Gastrocnemius medialis (tissue), 4 donors: ENCODE measurements around the gene CD7. TPM values are rescaled to one million over a fixed set of nuclear protein-coding genes. Genes with fewer than 3 reads are reported as not detected.
A peak's percentile ranks its signal among the peaks of the same experiment; 100 is the strongest.

Source experiments
- ATAC-seq, 2 donors: fragments of 150-250 bp; one replicate each; pipeline ENCODE4 v1.9.1; 2016
- DNase-seq, 2 donors: peaks; one replicate each; pipeline ENCODE4 v3.0.0-alpha.2; 2019
- H3K27ac ChIP-seq, 4 donors: fragments of 200-600 bp; sonication (generic); 1 replicate in 1 of 4; 2 replicates in 3 of 4; pipeline ENCODE4 v1.5.1; 2016 to 2018; ENCODE audit warnings: mild to moderate bottlenecking in 2 of 4, moderate library complexity in 1 of 4
- H3K27me3 ChIP-seq, 3 donors: fragments of 200-600 bp; sonication (generic) in 2 of 3; 1 replicate in 1 of 3; 2 replicates in 2 of 3; pipeline versions ENCODE4 v1.5.1 to v1.6.0; 2016 to 2019; ENCODE audit warnings: mild to moderate bottlenecking in 1 of 3, moderate library complexity in 1 of 3
- H3K36me3 ChIP-seq, 2 donors: fragments of 200-600 bp; sonication (generic) in 1 of 2; one replicate each; pipeline ENCODE4 v1.5.1; 2017 to 2018
- H3K4me1 ChIP-seq, 2 donors: fragments of 200-600 bp; sonication (generic) in 1 of 2; one replicate each; pipeline ENCODE4 v1.5.1; 2016 to 2017; ENCODE audit warnings: mild to moderate bottlenecking in 2 of 2
- H3K4me3 ChIP-seq, 4 donors: fragments of 200-600 bp; sonication (generic) in 3 of 4; 1 replicate in 1 of 4; 2 replicates in 3 of 4; pipeline ENCODE4 v1.5.1; 2016 to 2019; ENCODE audit warnings: mild to moderate bottlenecking in 2 of 4
- H3K9me3 ChIP-seq, 3 donors: fragments of 200-600 bp; sonication (generic) in 2 of 3; 1 replicate in 1 of 3; 2 replicates in 2 of 3; pipeline ENCODE4 v1.5.1; 2016 to 2019
- POLR2A ChIP-seq, 2 donors: fragments of 450-650 bp; IDR thresholded peaks; one replicate each; pipeline ENCODE4 v1.6.1; 2017; ENCODE audit warnings: antibody characterized with exemption in 2 of 2, mild to moderate bottlenecking in 2 of 2, moderate library complexity in 2 of 2
- in situ Hi-C, 4 donors: fragments of 200-750 bp; cut with MboI; loops; one replicate each; pipeline versions ENCODE4 v1.15.0 to v1.8.0; 2017; ENCODE audit warnings: low sequenced_read_pairs in 4 of 4
- intact Hi-C: fragments of 100-400 bp; cut with DNase I; formaldehyde crosslinking; loops from one replicate; pipeline ENCODE4 v1.15.1; 2023; ENCODE audit warnings: low total_unique reads
- total RNA-seq, 4 donors: library from RNA; depleted of rRNA; stranded (reverse); fragments of >200 nt; gene quantifications; one replicate each; pipeline versions ENCODE4 v1.1.0 to v1.2.3, GENCODE V29; 2016
- TF ChIP-seq, protein P1 (sequence below), 5 experiments: fragments of 450-650 bp in 3 of 5; fragments of 200-600 bp in 2 of 5; sonication (generic) in 2 of 5; IDR thresholded peaks in 4 of 5; conservative IDR thresholded peaks in 1 of 5; 1 replicate in 4 of 5; 2 replicates in 1 of 5; pipeline ENCODE4 v1.5.1; 2016 to 2019; ENCODE audit warnings: antibody characterized with exemption in 5 of 5, mild to moderate bottlenecking in 3 of 5, moderate library complexity in 3 of 5

Gene CD7
- total RNA-seq, 4 donors from 2014 or later = 1.7 TPM; not detected in 3

DNA sequence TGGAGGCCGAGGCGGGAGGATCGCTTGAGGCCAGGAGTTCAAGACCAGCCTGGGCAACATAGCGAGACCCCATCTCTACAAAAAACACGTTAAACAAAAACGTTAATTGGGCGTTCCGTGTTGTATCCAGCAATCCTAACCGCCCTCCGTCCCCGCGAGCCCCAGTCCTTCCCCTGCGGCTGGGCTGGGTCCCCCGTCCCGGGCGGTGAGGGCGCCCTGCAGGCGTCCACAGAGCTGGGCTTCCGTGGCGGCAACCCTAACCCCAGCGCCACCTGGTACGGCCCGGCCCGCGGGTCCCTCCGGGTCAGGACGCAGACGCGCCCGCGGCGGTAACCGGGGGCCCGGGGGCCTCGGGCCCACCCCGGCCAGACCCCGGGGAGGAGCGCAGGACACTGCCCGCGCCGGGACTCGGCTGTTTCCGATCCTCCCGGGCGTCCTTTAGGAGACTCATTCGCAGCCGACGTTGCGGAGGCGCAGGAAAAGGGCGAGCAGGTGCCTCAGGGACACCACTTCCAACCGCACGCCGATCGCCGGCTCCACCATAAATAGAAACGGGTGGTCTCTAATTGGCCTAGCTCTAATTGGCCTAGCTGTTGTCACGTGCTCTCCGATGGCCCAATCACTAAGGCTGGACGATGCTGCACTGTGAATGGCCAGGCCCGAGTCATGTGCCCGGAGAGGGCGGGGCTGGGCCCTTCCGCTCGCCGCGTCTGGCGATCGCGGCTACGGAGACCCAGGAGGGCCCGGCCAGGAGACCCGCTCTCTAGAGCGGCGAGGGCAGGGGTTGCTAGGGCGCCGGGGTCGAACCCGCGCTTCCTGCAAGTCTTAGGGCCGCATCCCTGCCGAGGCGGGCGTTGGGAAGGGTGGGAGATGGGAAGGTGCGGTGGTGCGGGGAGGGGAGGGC lies 24.9 kb downstream of the CD7 start:
- Histone ChIP-seq H3K4me1 (peaks cover 44 to 48% of the 10 kb centered on the region in 2 donors), H3K9me3 (no peaks in the 10 kb centered on the region), H3K4me3 (peak overlapping the region; percentile 78 to 97 (median 91)), H3K27me3 (no peaks in the 10 kb centered on the region), H3K36me3 (no peaks in the 10 kb centered on the region), H3K27ac (peak overlapping the region; percentile 98 to 99 (median 98))
- TF ChIP-seq POLR2A (IDR thresholded peaks at IDR 0.05) = peak; percentile 99 to 100
- TF ChIP-seq, protein P1, sequence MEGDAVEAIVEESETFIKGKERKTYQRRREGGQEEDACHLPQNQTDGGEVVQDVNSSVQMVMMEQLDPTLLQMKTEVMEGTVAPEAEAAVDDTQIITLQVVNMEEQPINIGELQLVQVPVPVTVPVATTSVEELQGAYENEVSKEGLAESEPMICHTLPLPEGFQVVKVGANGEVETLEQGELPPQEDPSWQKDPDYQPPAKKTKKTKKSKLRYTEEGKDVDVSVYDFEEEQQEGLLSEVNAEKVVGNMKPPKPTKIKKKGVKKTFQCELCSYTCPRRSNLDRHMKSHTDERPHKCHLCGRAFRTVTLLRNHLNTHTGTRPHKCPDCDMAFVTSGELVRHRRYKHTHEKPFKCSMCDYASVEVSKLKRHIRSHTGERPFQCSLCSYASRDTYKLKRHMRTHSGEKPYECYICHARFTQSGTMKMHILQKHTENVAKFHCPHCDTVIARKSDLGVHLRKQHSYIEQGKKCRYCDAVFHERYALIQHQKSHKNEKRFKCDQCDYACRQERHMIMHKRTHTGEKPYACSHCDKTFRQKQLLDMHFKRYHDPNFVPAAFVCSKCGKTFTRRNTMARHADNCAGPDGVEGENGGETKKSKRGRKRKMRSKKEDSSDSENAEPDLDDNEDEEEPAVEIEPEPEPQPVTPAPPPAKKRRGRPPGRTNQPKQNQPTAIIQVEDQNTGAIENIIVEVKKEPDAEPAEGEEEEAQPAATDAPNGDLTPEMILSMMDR (IDR thresholded peaks at IDR 0.05 in 4 of 5, conservative IDR thresholded peaks at IDR 0.05 in 1 of 5) = peak in 1 of 5 experiments; percentile 14
- in situ Hi-C loops (no loop called here), intact Hi-C loops (loop anchor here (1.0 kb wide), 2 partner anchors 19 to 50 kb away; partner anchors contain the start of gene CSNK1D)
- ATAC-seq (peak; percentile 81 to 87), DNase-seq (peak; percentile 98 to 99)

DNA sequence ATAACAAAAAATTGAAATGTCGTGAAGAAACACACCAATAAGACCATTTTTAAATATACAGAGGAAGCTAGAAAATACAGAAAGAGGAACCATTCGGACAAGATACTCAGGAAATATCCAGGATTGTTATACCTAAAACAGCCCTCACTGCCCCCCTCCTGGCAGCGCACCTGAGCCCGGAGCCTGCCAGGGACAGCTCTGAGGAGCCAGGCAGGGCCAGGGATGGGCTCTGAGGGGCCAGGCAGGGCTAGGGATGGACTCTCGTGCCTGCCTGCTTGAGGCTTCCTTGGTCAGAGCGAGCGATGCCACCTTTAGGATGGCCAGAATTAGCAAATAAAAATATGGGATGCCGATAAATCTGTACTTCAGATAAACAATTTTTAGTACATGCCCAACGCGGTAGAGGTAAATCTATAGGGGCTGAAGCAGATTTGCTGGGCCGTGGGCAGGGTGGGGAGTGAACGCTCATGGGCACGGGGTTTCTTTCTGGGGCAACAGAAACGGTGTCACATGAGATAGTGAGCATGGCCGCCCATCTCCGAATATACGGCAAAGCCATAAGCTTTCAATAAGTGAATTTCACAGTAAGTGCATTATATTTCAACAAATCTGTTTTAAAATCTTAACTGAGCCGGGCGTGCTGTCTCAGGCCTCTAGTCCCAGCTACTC lies 25.7 kb downstream of the CD7 start:
- intact Hi-C loops = loop anchor here (1.0 kb wide), 2 partner anchors 18 to 49 kb away; partner anchors contain the start of gene CSNK1D
- in situ Hi-C loops = no loop called here
- Histone ChIP-seq H3K36me3 (no peaks in the 10 kb centered on the region), H3K4me1 (peaks cover 41 to 43% of the 10 kb centered on the region in 2 donors), H3K9me3 (no peaks in the 10 kb centered on the region), H3K4me3 (peak overlapping the region; percentile 78 to 97 (median 91)), H3K27me3 (no peaks in the 10 kb centered on the region), H3K27ac (peak overlapping the region; percentile 98 to 99 (median 98))
- no peak for DNase-seq
- TF ChIP-seq, protein P1 (IDR thresholded peaks at IDR 0.05 in 4 of 5, conservative IDR thresholded peaks at IDR 0.05 in 1 of 5) = no peak
- TF ChIP-seq POLR2A (IDR thresholded peaks at IDR 0.05) = no peak
- no peak for ATAC-seq

DNA sequence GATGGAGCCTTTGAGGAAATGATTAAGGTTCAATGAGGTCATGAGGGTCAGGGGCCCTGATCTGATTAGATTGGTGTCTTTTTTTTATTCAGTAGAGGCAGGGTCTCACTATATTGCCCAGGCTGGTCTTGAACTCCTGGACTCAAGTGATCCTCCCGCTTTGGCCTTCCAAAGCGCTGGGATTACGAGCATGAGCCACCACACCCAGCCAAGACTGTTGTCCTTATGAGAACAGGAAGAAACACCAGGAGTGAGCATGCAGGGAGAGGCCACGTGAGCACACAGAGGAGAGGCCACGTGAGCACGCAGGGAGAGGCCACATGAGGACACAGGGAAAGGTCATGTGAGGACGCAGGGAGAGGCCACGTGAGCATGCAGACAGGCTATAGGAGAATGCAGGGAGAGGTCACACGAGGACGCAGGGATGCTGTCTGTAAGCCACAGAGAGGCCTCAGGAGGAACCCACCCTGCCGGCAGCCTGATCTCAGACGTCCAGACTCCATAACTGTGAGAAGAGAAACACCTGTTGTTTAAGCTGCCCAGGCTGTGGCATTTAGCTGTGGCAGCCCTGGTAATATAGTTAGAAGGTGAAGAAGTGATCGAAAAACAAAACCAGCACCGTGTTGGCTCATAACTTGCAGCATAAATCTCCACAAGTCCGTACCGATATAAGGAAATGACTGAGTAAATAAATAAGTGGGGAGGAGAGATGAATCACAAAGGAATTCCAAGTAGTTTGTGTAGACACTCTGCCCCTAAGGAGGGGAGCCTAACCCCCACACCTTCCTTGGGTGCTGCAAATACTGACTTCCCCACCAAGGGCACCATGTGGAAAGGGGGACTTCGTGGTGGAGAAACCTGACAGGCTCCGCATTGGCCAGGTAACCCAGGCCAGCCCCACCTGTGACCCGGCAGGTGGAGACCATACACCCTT lies 29.3 kb downstream of the CD7 start:
- peak; percentile 33 to 48 for ATAC-seq
- intact Hi-C loops = no loop called here
- H3K27me3 ChIP-seq = no peaks in the 10 kb centered on the region
- peaks cover 15 to 20% of the 10 kb centered on the region in 2 donors for H3K4me1 ChIP-seq
- H3K4me3 ChIP-seq = no peak overlapping the region
- H3K9me3 ChIP-seq = no peaks in the 10 kb centered on the region
- in situ Hi-C loops = no loop called here
- TF ChIP-seq POLR2A (IDR thresholded peaks at IDR 0.05) = peak in 1 of 2 donors; percentile 28
- TF ChIP-seq, protein P1 (IDR thresholded peaks at IDR 0.05 in 4 of 5, conservative IDR thresholded peaks at IDR 0.05 in 1 of 5) = no peak
- DNase-seq = peak; percentile 55 to 91
- no peaks in the 10 kb centered on the region for H3K36me3 ChIP-seq
- peak overlapping the region; percentile 54 to 86 (median 75) for H3K27ac ChIP-seq
